Measurements from ENCODE around the gene PKIG. TPM values are rescaled to one million over a fixed set of nuclear protein-coding genes. Genes with fewer than 3 reads are reported as not detected.
A peak's percentile ranks its signal among the peaks of the same experiment; 100 is the strongest.

Gene PKIG
- total RNA-seq, 4 donors from 2014 or later = 17.2 to 40.8 (median 32.0) TPM

DNA sequence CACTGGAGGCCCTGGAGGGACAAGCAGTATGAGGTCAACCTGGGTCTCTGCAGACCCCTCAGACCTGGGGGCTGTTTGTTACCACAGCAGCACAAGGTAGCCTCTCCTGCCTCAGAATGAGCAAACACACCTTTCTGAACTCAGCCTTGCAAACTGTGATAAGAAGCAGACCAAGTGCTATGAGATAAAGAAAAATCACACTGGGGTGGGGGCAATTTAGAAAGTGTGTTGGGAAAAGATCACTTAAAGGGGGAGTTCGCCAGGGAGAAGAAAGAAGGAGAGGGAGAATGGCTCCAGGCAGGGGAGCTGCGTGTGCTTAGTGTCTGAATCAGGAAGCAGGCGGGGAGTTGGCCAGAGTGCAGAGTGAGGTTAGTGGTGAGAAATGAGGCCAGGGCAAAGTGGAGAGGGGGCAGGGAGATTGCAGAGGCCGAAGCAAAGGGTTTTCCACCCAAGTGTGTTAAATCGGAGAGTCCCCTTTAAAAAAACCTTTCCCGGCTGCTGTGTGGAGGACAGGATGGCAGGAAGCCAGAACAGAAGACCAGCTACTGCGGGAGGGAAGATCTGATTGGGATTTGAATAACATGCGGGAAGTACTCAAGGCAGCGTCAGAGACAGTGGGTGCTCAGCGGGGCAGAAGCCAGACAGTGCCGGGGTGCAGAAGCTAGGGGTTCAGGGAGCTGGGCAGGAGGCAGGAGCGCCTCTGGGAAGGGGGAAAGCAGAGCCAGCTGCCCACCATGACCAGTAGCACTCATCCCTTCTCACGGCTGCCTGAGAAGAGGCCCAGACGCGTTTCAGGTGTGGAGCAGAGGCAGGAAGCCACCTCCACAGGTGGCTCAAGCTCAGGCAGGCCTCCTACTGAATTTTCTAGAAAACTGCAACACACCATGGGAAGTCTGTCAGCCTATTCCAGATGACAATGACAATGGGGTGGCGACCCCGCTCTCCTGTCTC, 60.1 kb downstream of the PKIG start:
- TF ChIP-seq, protein P1, sequence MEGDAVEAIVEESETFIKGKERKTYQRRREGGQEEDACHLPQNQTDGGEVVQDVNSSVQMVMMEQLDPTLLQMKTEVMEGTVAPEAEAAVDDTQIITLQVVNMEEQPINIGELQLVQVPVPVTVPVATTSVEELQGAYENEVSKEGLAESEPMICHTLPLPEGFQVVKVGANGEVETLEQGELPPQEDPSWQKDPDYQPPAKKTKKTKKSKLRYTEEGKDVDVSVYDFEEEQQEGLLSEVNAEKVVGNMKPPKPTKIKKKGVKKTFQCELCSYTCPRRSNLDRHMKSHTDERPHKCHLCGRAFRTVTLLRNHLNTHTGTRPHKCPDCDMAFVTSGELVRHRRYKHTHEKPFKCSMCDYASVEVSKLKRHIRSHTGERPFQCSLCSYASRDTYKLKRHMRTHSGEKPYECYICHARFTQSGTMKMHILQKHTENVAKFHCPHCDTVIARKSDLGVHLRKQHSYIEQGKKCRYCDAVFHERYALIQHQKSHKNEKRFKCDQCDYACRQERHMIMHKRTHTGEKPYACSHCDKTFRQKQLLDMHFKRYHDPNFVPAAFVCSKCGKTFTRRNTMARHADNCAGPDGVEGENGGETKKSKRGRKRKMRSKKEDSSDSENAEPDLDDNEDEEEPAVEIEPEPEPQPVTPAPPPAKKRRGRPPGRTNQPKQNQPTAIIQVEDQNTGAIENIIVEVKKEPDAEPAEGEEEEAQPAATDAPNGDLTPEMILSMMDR (IDR thresholded peaks at IDR 0.05) = no peak
- TF ChIP-seq POLR2AphosphoS5 (IDR thresholded peaks at IDR 0.05) = no peak
- no peak for TF ChIP-seq EP300 (IDR thresholded peaks at IDR 0.05)
- TF ChIP-seq POLR2A (IDR thresholded peaks at IDR 0.05) = no peak
- no peak for DNase-seq (ENCODE audit: low spot score in 2 of 2)
- no peaks in the 10 kb centered on the region for H3K27me3 ChIP-seq
- H3K4me3 ChIP-seq = peak overlapping the region; percentile 30
- no peaks in the 10 kb centered on the region for H3K36me3 ChIP-seq
- peak overlapping the region; percentile 69 for H3K27ac ChIP-seq
- 18% methylated on average over 17 of the region's 17 CpGs for WGBS
- H3K9me3 ChIP-seq = no peaks in the 10 kb centered on the region
- H3K4me1 ChIP-seq = peaks cover 39% of the 10 kb centered on the region

DNA sequence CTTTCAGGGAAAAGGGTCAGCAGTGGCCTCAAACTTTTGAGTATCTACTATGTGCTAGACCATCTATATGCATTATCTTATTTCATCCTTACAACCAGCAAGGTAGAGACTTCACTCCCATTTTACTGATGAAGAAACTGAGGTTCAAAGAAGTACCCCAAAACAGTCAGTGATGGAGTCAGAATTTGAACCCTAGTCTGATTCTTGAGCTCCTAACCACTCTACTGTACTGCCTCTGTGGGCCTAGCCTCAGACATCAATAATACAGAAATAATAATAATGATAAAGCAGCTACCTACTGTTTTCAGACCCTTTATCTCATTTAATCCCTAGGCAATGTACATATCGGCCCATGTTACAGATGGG, 60.8 kb downstream of the PKIG start:
- DNase-seq (ENCODE audit: low spot score in 2 of 2) = no peak
- H3K36me3 ChIP-seq = no peaks in the 10 kb centered on the region
- H3K27me3 ChIP-seq = no peaks in the 10 kb centered on the region
- no peaks in the 10 kb centered on the region for H3K9me3 ChIP-seq
- H3K27ac ChIP-seq = peak overlapping the region; percentile 69
- H3K4me3 ChIP-seq = peak overlapping the region; percentile 30
- peaks cover 39% of the 10 kb centered on the region for H3K4me1 ChIP-seq
- 44% methylated on average over 1 of the region's 1 CpG for WGBS
- TF ChIP-seq, protein P1 (IDR thresholded peaks at IDR 0.05) = no peak
- TF ChIP-seq EP300 (IDR thresholded peaks at IDR 0.05) (no peak), POLR2A (IDR thresholded peaks at IDR 0.05) (no peak), POLR2AphosphoS5 (IDR thresholded peaks at IDR 0.05) (no peak)

DNA sequence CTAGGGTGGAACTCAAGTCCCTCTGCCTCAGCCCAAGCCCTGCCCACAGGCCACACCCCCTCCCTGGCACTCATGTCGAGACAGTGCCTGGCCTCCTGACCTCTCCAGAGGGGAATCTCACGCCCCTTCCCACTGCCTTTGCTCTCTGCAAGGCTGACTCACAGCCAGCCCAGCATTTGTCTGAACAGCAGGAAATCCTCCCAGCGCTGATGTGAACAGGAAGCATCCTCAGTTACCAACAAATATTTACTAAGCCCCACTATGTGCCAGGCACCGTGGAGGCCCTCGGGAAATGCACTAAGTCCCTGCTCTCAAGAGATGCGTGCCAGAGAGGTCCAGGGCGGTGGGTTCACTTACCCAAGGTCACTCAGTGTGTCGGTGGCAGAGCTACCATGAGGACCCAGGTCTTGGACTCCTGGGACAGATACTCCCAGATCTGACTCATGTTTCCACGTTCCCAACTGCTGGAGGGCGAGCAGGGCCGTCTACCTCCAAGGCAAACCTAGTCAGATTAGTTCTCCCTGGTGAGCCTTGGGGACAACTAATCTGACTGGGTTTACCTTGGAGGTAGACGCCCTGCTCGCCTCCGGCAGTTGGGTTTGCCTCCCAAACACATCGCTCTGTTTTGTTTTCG, 61.3 kb downstream of the PKIG start:
- DNase-seq (ENCODE audit: low spot score in 2 of 2) = peak in 1 of 2 donors; percentile 86
- H3K4me3 ChIP-seq = no peak overlapping the region
- WGBS = 53% methylated on average over 13 of the region's 16 CpGs

DNA sequence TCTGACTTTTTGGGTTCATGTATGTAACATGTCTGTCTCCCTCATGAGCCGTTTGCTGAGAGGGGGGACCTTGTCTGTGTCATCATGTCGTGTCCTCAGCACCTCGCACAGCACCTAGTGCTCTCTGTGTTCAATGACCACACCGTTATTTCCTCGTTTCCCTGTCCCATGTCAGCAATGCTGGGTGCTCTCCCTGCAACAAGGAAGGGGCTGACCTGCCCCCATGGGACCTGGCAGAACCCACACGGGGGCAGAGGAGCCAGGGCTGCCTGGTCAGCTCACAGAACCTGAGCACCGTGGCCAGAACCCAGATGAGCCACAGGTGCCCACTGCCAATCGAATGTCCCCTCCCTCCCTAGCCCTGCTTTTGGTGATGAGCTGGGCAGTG, 61.8 kb downstream of the PKIG start:
- H3K27ac ChIP-seq = peak overlapping the region; percentile 69
- 79% methylated on average over 8 of the region's 8 CpGs for WGBS
- no peaks in the 10 kb centered on the region for H3K9me3 ChIP-seq
- H3K27me3 ChIP-seq = no peaks in the 10 kb centered on the region
- TF ChIP-seq POLR2AphosphoS5 (IDR thresholded peaks at IDR 0.05) (no peak), EP300 (IDR thresholded peaks at IDR 0.05) (no peak), POLR2A (IDR thresholded peaks at IDR 0.05) (no peak)
- TF ChIP-seq, protein P1 (IDR thresholded peaks at IDR 0.05) = no peak
- peaks cover 45% of the 10 kb centered on the region for H3K4me1 ChIP-seq
- no peak overlapping the region for H3K4me3 ChIP-seq
- no peaks in the 10 kb centered on the region for H3K36me3 ChIP-seq
- no peak for DNase-seq (ENCODE audit: low spot score in 2 of 2)

More for the DNA sequence above, 61.3 kb downstream of the PKIG start:
- Histone ChIP-seq H3K27me3 (no peaks in the 10 kb centered on the region), H3K9me3 (no peaks in the 10 kb centered on the region), H3K4me1 (peaks cover 39% of the 10 kb centered on the region), H3K27ac (peak overlapping the region; percentile 69), H3K36me3 (no peaks in the 10 kb centered on the region)
- TF ChIP-seq POLR2A (IDR thresholded peaks at IDR 0.05) = no peak
- TF ChIP-seq, protein P1 (IDR thresholded peaks at IDR 0.05) = no peak
- no peak for TF ChIP-seq POLR2AphosphoS5 (IDR thresholded peaks at IDR 0.05)
- TF ChIP-seq EP300 (IDR thresholded peaks at IDR 0.05) = no peak

DNA sequence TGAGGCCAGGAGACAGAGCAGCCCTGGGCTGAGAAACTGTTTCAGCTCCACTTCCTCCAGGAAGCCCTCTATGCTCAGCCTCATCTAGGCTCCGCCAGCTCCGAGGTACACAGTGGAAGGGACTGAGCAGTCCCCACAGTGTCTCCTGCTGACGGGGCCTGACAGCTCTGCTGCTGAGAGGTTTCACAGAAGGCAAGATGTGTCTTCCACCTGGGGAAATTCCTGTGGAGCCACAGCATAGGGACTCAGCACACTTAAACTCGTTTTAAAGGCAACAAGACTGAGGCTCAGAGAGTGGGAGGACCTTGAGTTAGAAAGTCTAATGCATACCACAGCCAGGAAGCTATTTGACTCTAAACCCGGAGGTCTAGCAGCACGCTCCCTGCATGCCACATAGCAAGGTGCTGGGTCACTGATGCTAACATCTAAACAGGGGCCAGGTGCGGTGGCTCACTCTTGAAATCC, 62.3 kb downstream of the PKIG start:
- Histone ChIP-seq H3K9me3 (no peaks in the 10 kb centered on the region), H3K36me3 (no peaks in the 10 kb centered on the region), H3K4me1 (peaks cover 46% of the 10 kb centered on the region), H3K27me3 (no peaks in the 10 kb centered on the region), H3K4me3 (no peak overlapping the region), H3K27ac (no peak overlapping the region)
- DNase-seq (ENCODE audit: low spot score in 2 of 2) = no peak
- WGBS = 80% methylated on average over 7 of the region's 7 CpGs
- TF ChIP-seq POLR2A (IDR thresholded peaks at IDR 0.05) (no peak), EP300 (IDR thresholded peaks at IDR 0.05) (no peak), POLR2AphosphoS5 (IDR thresholded peaks at IDR 0.05) (no peak)
- TF ChIP-seq, protein P1 (IDR thresholded peaks at IDR 0.05) = no peak

All from suprapubic skin (tissue), 4 donors.